Mucosa of descending colon (tissue), 3 donors: Measurements from ENCODE around the gene CAPSL. TPM values are rescaled to one million over a fixed set of nuclear protein-coding genes. Genes with fewer than 3 reads are reported as not detected.

Experiments used
- ATAC-seq: fragments of 200-7000 bp; cut with Tn5 transposase; one replicate; pipeline ENCODE4 v1.9.1; 2020; ENCODE audit warnings: mild to moderate bottlenecking, moderate library complexity
- DNase-seq, 3 donors: peaks; one replicate each; pipeline ENCODE4 v3.0.0-alpha.2; 2020
- H3K36me3 ChIP-seq: fragments of 200-600 bp; one replicate; pipeline ENCODE4 v1.8.0; 2021; ENCODE audit warnings: low read depth, mild to moderate bottlenecking
- H3K4me1 ChIP-seq: fragments of 200-600 bp; one replicate; pipeline ENCODE4 v1.8.0; 2021; ENCODE audit warnings: low read depth, mild to moderate bottlenecking
- H3K4me3 ChIP-seq: fragments of 200-600 bp; one replicate; pipeline ENCODE4 v1.8.0; 2021; ENCODE audit warnings: mild to moderate bottlenecking
- H3K9me3 ChIP-seq: fragments of 200-600 bp; one replicate; pipeline ENCODE4 v1.8.0; 2021; ENCODE audit warnings: mild to moderate bottlenecking
- intact Hi-C, 2 donors: fragments of 100-400 bp; cut with DNase I in 1 of 2; cut with micrococcal nuclease in 1 of 2; formaldehyde crosslinking; loops; one replicate each; pipeline versions ENCODE4 v1.11.0 to v1.11.1; 2022; cut with DNase I, micrococcal nuclease
- total RNA-seq, 3 donors: library from RNA; stranded (reverse); fragmentation: NEBNext Ultra II Directional in 2 of 3; extraction: Animal tissue kit (Norgen Biotek cat#: 25700) in 2 of 3; gene quantifications; one replicate each; pipeline versions ENCODE4 v1.2.1 to v1.2.4, GENCODE V29; 2021 to 2023
- TF ChIP-seq, protein P1 (sequence below): fragments of 200-600 bp; IDR thresholded peaks from one replicate; pipeline ENCODE4 v1.8.0; 2022; ENCODE audit warnings: antibody characterized with exemption, mild to moderate bottlenecking
- donor health status: DM: no; HTN: no; CAD: no; lungs with moderate emphysema.
- donor health status: DM: no; HTN: no; CAD: no.
- donor health status: DM: no; HTN: yes; CAD: no.

The CAPSL gene
- total RNA-seq, 3 donors from 2014 or later: not detected

DNA sequence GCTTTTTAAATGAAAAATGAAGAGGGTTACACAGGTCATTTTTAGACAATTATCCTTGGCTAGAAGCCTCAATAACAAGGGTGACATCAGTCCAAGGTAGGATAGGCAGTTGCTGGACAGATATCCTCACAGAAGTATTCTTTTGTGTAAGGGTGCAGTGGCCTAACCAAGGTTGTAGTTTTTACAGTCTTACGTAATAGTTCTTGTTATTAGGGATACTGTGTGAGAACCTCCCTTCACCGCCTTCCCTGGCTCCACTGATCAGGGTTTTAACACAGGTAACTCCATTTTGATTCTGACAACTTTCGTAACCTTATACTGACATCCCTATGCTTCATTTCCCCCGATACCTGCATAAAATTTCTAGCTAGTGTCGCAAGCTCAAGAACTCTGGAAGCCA, 8.7 kb upstream of the CAPSL start:
- TF ChIP-seq, protein P1, sequence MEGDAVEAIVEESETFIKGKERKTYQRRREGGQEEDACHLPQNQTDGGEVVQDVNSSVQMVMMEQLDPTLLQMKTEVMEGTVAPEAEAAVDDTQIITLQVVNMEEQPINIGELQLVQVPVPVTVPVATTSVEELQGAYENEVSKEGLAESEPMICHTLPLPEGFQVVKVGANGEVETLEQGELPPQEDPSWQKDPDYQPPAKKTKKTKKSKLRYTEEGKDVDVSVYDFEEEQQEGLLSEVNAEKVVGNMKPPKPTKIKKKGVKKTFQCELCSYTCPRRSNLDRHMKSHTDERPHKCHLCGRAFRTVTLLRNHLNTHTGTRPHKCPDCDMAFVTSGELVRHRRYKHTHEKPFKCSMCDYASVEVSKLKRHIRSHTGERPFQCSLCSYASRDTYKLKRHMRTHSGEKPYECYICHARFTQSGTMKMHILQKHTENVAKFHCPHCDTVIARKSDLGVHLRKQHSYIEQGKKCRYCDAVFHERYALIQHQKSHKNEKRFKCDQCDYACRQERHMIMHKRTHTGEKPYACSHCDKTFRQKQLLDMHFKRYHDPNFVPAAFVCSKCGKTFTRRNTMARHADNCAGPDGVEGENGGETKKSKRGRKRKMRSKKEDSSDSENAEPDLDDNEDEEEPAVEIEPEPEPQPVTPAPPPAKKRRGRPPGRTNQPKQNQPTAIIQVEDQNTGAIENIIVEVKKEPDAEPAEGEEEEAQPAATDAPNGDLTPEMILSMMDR: no peak
- Histone ChIP-seq H3K4me1 (no peaks in the 10 kb centered on the region), H3K9me3 (no peaks in the 10 kb centered on the region), H3K4me3 (no peak overlapping the region), H3K36me3 (no peaks in the 10 kb centered on the region)
- no peak for ATAC-seq
- intact Hi-C loops: no loop called here
- no peak for DNase-seq

DNA sequence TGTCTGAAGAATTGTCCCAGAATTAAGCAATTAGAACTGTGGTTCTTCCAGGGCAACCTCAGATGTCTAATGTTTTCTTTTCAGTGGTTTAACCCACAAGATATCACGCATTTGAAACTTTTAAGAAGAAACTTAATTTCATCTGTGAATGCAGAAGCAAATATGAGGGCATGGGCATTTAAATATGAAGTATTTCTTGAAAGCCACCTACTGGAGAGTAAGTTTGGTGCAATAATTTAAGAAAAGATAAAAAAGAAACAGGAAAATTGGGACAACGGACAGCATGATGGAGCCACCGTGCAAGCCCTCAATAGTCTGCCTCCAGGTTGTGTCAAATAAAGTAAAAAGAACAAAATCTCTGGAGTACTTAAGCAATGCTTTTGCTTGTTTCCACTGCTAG, 1.2 kb upstream of the CAPSL start:
- TF ChIP-seq, protein P1: no peak
- ATAC-seq (no peak), DNase-seq (no peak)
- Histone ChIP-seq H3K36me3 (no peaks in the 10 kb centered on the region), H3K4me1 (no peaks in the 10 kb centered on the region), H3K9me3 (no peaks in the 10 kb centered on the region), H3K4me3 (no peak overlapping the region)
- intact Hi-C loops: no loop called here

DNA sequence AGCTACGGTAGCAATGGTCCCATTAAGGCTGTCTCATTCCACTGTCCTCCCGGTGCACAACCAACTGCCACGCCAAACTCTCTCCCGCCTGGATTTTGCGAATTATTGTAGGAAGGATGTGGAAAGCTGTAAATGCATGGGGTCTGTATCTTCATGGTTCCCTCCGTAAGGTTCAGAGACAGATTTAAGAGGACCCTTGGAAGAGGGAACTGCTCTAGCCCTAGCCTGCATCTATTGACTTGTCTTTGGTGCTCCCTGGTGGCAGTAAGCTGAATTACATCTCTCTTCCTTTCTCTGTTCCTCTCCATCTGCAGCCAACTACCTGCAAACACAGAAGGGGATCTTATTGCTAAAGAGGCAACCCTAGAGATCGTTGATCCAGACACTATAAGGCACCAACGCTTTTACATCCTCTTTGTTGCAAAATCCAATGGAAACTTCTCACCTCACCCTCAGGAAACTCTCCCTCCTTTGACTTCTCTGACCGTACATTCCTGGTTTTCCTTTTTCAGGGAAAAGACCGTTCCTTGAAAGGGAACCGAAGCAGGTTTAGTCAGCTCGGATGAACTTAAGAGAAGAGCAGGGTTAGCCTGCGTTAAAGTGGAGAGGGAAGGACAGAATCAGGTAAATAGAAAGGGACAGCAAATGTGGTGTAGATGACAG, 11.9 kb downstream of the CAPSL start:
- H3K36me3 ChIP-seq: no peaks in the 10 kb centered on the region
- no peak overlapping the region for H3K4me3 ChIP-seq
- DNase-seq (peak in 1 of 3 donors; percentile 77), ATAC-seq (peak; percentile 68)
- no peaks in the 10 kb centered on the region for H3K9me3 ChIP-seq
- intact Hi-C loops: loop anchor here (5.0 to 10.0 kb wide), 2 partner anchors 149 to 842 kb away; no protein-coding TSS in a partner anchor
- H3K4me1 ChIP-seq: no peaks in the 10 kb centered on the region
- TF ChIP-seq, protein P1: peak; percentile 45

DNA sequence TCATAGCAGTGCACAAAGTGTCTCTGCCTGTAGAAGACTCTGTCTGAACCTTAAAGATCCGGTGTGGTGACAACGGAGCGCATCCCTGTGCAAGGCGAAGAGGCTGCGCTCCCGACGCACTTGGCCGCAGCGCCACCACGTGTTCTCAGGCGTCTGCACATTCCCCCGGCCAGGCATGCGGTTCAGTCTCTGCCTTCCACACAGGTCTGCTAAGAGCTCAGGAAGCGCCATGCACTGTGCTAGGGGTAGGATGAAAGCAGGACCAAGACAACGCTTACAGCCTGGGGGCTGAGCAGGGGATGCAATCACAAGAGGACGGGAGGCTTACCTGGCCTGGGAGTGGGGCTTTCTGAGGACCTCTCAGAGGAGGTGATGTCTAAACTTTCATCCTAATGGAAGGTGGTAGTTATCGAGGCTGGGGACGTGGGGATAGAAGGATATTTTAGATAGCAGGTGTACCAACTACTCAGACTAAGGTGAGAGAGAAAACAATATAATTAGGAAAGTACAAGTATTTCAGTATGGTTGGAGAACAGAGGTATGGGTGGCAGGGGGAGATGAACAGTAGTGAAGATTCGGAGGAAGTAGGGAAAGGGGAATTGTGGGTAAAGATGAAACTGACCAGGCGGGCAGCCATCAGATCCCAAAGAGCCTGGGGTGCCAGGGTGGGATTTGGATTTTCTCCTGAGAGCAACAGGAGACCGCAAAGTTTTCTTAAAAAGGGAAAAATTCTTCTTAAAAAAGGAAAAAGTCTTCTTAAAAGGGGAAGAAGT, 13.3 kb downstream of the CAPSL start:
- Histone ChIP-seq H3K36me3 (no peaks in the 10 kb centered on the region), H3K9me3 (no peaks in the 10 kb centered on the region), H3K4me3 (no peak overlapping the region), H3K4me1 (no peaks in the 10 kb centered on the region)
- DNase-seq (peak; percentile 70 to 77 (median 76)), ATAC-seq (peak; percentile 89)
- intact Hi-C loops: loop anchor here (5.0 to 10.0 kb wide), 2 partner anchors 148 to 840 kb away; no protein-coding TSS in a partner anchor
- TF ChIP-seq, protein P1: no peak

DNA sequence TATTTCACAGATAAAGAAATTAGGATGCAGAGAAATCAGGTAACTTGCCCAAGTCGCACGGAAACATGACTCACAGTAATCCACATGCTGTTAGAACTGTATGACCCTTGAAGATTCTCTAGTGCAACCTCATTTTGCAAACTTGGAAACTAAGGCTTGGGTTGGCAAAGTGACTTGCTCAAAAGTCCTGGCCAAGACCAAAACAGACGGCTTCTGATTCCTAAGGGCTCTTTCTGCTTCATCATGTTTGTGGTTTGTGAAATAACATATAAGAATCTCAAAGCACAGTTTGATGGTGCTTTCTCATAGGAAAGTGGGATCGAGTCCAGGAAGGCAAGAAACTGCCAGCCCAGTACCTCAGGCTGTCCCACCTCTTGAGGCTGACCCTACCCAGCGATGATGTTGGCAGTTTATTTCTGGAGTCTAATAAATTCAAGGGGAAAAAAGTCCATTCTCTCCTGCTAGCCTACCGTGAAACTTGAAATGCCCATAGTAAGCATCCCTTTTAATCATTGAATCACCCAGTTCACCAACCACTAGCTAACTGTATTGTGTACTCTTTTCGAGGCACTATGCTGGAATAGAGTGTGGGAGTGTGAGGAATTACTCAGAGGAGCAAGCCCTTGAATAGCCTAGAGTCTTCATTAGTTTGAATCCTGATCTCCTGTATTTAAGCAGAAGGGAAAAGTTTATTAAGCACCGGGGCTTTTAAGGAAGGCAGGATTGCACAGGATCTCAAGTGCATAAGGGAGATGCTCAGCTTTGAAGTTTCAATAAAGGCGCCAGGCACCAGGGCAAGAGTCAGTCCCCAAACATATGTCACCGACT, 14.1 kb downstream of the CAPSL start:
- Histone ChIP-seq H3K9me3 (no peaks in the 10 kb centered on the region), H3K4me1 (no peaks in the 10 kb centered on the region), H3K4me3 (no peak overlapping the region), H3K36me3 (no peaks in the 10 kb centered on the region)
- TF ChIP-seq, protein P1: no peak
- ATAC-seq (no peak), DNase-seq (no peak)
- intact Hi-C loops: loop anchor here in 1 of 2 donors (10.0 kb wide), 1 partner anchor 840 kb away; no protein-coding TSS in a partner anchor
